ENCODE results near the gene GAD1.

The GAD1 gene

GRCh38 chr2:170816504-170817092 lies at the start of gene GAD1:
GAD1 (plus strand) TSS chr2:170816887; CDS start chr2:170818592, 1,705 bp downstream.
- peak; percentile 80 for DNase-seq

- DNase-seq: peak; percentile 52
Measured at GRCh38 chr2:170770008-170770605, 46.6 kb upstream of the GAD1 start, which contains the start of gene ERICH2. ERICH2 (plus strand) TSS chr2:170770378; CDS start chr2:170770682, 304 bp downstream.

GRCh38 chr2:170770606-170771420 lies 45.9 kb upstream of the GAD1 start:
- DNase-seq: peak; percentile 77

GRCh38 chr2:170771421-170771937 lies 45.2 kb upstream of the GAD1 start:
- DNase-seq: no peak

- no peak for DNase-seq
Measured at GRCh38 chr2:170772295-170772694, 44.4 kb upstream of the GAD1 start.

GRCh38 chr2:170774074-170774473 lies 42.6 kb upstream of the GAD1 start:
- no peak for DNase-seq

- DNase-seq: no peak
Measured at GRCh38 chr2:170778900-170779299, 37.8 kb upstream of the GAD1 start.

- no peak for DNase-seq
Measured at GRCh38 chr2:170779304-170779703, 37.4 kb upstream of the GAD1 start.

- no peak for DNase-seq
Measured at GRCh38 chr2:170782673-170783072, 34.0 kb upstream of the GAD1 start.

- no peak for DNase-seq
Measured at GRCh38 chr2:170783549-170783948, 33.1 kb upstream of the GAD1 start.

GRCh38 chr2:170798996-170799395 lies 17.7 kb upstream of the GAD1 start:
- DNase-seq: no peak

- no peak for DNase-seq
Measured at GRCh38 chr2:170806548-170806947, 10.1 kb upstream of the GAD1 start.

GRCh38 chr2:170812710-170813600 lies 3.7 kb upstream of the GAD1 start:
- DNase-seq: peak; percentile 85

GRCh38 chr2:170813611-170814532 lies 2.8 kb upstream of the GAD1 start:
- no peak for DNase-seq

- peak; percentile 66 for DNase-seq
Measured at GRCh38 chr2:170814533-170815230, 2.0 kb upstream of the GAD1 start.

- DNase-seq: peak; percentile 41
Measured at GRCh38 chr2:170815311-170815710, 1.4 kb upstream of the GAD1 start.

GRCh38 chr2:170815746-170816503 lies 762 bp upstream of the GAD1 start:
- DNase-seq: peak; percentile 88

GRCh38 chr2:170817093-170818035 lies 677 bp downstream of the GAD1 start:
- DNase-seq: peak; percentile 2

Data from NCI-H1105 (cell line).